Renal cortical epithelial cell (primary cell): ENCODE data around the gene TRIM28. TPM values are rescaled to one million over a fixed set of nuclear protein-coding genes. Genes with fewer than 3 reads are reported as not detected.
A peak's percentile ranks its signal among the peaks of the same experiment; 100 is the strongest.
"Not testable (repeated sequence)": the region's sequence is repeated elsewhere in the genome, so short reads cannot be mapped to it uniquely, and the experiment has no call there.

Source experiments
- DNase-seq: peaks from one replicate; pipeline ENCODE4 v3.0.0-alpha.2; 2011; ENCODE audit warnings: low read depth
- total RNA-seq: library from RNA; depleted of rRNA; stranded (reverse); fragments of >200 nt; gene quantifications from 2 replicates; pipeline ENCODE4 v1.2.3, GENCODE V29; 2014

Gene TRIM28
- total RNA-seq, 1 donor from 2014 or later: 276 TPM

- DNase-seq: peak; percentile 46
Measured at GRCh38 chr19:58519087-58519354, 24.8 kb upstream of the TRIM28 start.

- peak; percentile 90 for DNase-seq
Measured at GRCh38 chr19:58519355-58520256, 24.3 kb upstream of the TRIM28 start, which contains the start of gene ZBTB45. Gene ZBTB45 (minus strand): TSS chr19:58519810. CDS start chr19:58517673, 2,137 bp downstream.

GRCh38 chr19:58520257-58520599, 23.6 kb upstream of the TRIM28 start:
- no peak for DNase-seq

GRCh38 chr19:58521651-58522050, 22.2 kb upstream of the TRIM28 start:
- DNase-seq: no peak

- no peak for DNase-seq
Measured at GRCh38 chr19:58522709-58523108, 21.2 kb upstream of the TRIM28 start.

- no peak for DNase-seq
Measured at GRCh38 chr19:58529405-58529804, 14.5 kb upstream of the TRIM28 start.

- DNase-seq: no peak
Measured at GRCh38 chr19:58531034-58531840, 12.6 kb upstream of the TRIM28 start.

- DNase-seq: no peak
Measured at GRCh38 chr19:58535857-58536256, 8.0 kb upstream of the TRIM28 start.

- DNase-seq: no peak
Measured at GRCh38 chr19:58536852-58537798, 6.7 kb upstream of the TRIM28 start.

- no peak for DNase-seq
Measured at GRCh38 chr19:58538257-58539168, 5.4 kb upstream of the TRIM28 start.

- not testable (repeated sequence) for DNase-seq
Measured at GRCh38 chr19:58539169-58539559, 4.7 kb upstream of the TRIM28 start.

GRCh38 chr19:58542641-58543372, 1.1 kb upstream of the TRIM28 start:
- DNase-seq: not testable (repeated sequence)

GRCh38 chr19:58544591-58545285, 874 bp downstream of the TRIM28 start:
- DNase-seq: no peak

- DNase-seq: no peak
Measured at GRCh38 chr19:58545286-58546018, 1.6 kb downstream of the TRIM28 start.

GRCh38 chr19:58546019-58546530, 2.2 kb downstream of the TRIM28 start:
- DNase-seq: no peak

- no peak for DNase-seq
Measured at GRCh38 chr19:58547323-58548312, 3.8 kb downstream of the TRIM28 start.
